Nephron (organoid): Measurements from ENCODE around the gene GAS7.

ENCODE experiments used
- H3K27ac Mint-ChIP-seq, 3 experiments: 2 replicates each; pipeline ENCODE4 v1.8.0; 2020; ENCODE audit warnings: mixed read lengths in 3 of 3, mild to moderate bottlenecking in 2 of 3, moderate library complexity in 1 of 3
- H3K27me3 Mint-ChIP-seq: 2 replicates; pipeline ENCODE4 v1.8.0; 2021; ENCODE audit warnings: low read depth, mild to moderate bottlenecking, moderate library complexity, mixed read lengths
- H3K36me3 Mint-ChIP-seq: 2 replicates; pipeline ENCODE4 v1.8.0; 2020; ENCODE audit warnings: low read depth, mixed read lengths
- H3K4me1 Mint-ChIP-seq: 2 replicates; pipeline ENCODE4 v1.8.0; 2020; ENCODE audit warnings: mixed read lengths
- H3K4me3 Mint-ChIP-seq, 3 experiments: 2 replicates each; pipeline ENCODE4 v1.8.0; 2020; ENCODE audit warnings: mild to moderate bottlenecking in 3 of 3, mixed read lengths in 3 of 3, moderate library complexity in 2 of 3
- H3K9me3 Mint-ChIP-seq: 2 replicates; pipeline ENCODE4 v1.8.0; 2020; ENCODE audit warnings: mixed read lengths
- CTCF ChIP-seq, 3 experiments: fragments of 200-600 bp; sonication (generic); IDR thresholded peaks; one replicate each; pipeline ENCODE4 v1.5.0; 2021; ENCODE audit warnings: antibody characterized with exemption in 3 of 3; ENCODE audit not compliant: unreplicated experiment in 3 of 3

The GAS7 gene

GRCh38 chr17:9976283-9977179 is 221.9 kb downstream of the GAS7 start:
- no peaks in the 10 kb centered on the region for H3K9me3 Mint-ChIP-seq
- H3K4me3 Mint-ChIP-seq = no peak overlapping the region
- peaks cover 37% of the 10 kb centered on the region for H3K4me1 Mint-ChIP-seq
- H3K36me3 Mint-ChIP-seq = no peaks in the 10 kb centered on the region
- peaks cover 3% of the 10 kb centered on the region for H3K27me3 Mint-ChIP-seq
- TF ChIP-seq CTCF (IDR thresholded peaks at IDR 0.05; ENCODE audit: unreplicated experiment in 3 of 3) = peak in 1 of 3 experiments; percentile 7
- H3K27ac Mint-ChIP-seq = peak overlapping the region in 1 of 3 experiments; percentile 13

- peaks cover 3% of the 10 kb centered on the region for H3K27me3 Mint-ChIP-seq
- H3K4me3 Mint-ChIP-seq = peak overlapping the region in 2 of 3 experiments; percentile 6 to 11
- H3K27ac Mint-ChIP-seq = peak overlapping the region; percentile 62 to 78 (median 75)
- no peak for TF ChIP-seq CTCF (IDR thresholded peaks at IDR 0.05; ENCODE audit: unreplicated experiment in 3 of 3)
- no peaks in the 10 kb centered on the region for H3K9me3 Mint-ChIP-seq
- peaks cover 37% of the 10 kb centered on the region for H3K4me1 Mint-ChIP-seq
- no peaks in the 10 kb centered on the region for H3K36me3 Mint-ChIP-seq
Observed at GRCh38 chr17:9974448-9975381, 223.7 kb downstream of the GAS7 start.

- Mint-ChIP-seq H3K4me3 (peak overlapping the region; percentile 6 to 11 (median 9)), H3K27ac (peak overlapping the region; percentile 62 to 78 (median 75)), H3K4me1 (peaks cover 37% of the 10 kb centered on the region), H3K36me3 (no peaks in the 10 kb centered on the region), H3K9me3 (no peaks in the 10 kb centered on the region), H3K27me3 (peaks cover 3% of the 10 kb centered on the region)
- TF ChIP-seq CTCF (IDR thresholded peaks at IDR 0.05; ENCODE audit: unreplicated experiment in 3 of 3) = no peak
Observed at GRCh38 chr17:9973669-9974447, 224.5 kb downstream of the GAS7 start.

GRCh38 chr17:9971991-9972390 is 226.4 kb downstream of the GAS7 start:
- no peaks in the 10 kb centered on the region for H3K36me3 Mint-ChIP-seq
- H3K4me3 Mint-ChIP-seq = peak overlapping the region in 2 of 3 experiments; percentile 14 to 21
- TF ChIP-seq CTCF (IDR thresholded peaks at IDR 0.05; ENCODE audit: unreplicated experiment in 3 of 3) = no peak
- H3K27me3 Mint-ChIP-seq = peaks cover 3% of the 10 kb centered on the region
- no peaks in the 10 kb centered on the region for H3K9me3 Mint-ChIP-seq
- peak overlapping the region in 2 of 3 experiments; percentile 17 to 69 for H3K27ac Mint-ChIP-seq
- peaks cover 42% of the 10 kb centered on the region for H3K4me1 Mint-ChIP-seq

- Mint-ChIP-seq H3K4me1 (peaks cover 41% of the 10 kb centered on the region), H3K4me3 (no peak overlapping the region), H3K27ac (no peak overlapping the region), H3K9me3 (no peaks in the 10 kb centered on the region), H3K36me3 (no peaks in the 10 kb centered on the region), H3K27me3 (peaks cover 3% of the 10 kb centered on the region)
- TF ChIP-seq CTCF (IDR thresholded peaks at IDR 0.05; ENCODE audit: unreplicated experiment in 3 of 3) = no peak
Observed at GRCh38 chr17:9969301-9969935, 229.0 kb downstream of the GAS7 start.
